Uterus (tissue), 4 donors: Measurements from ENCODE around the gene PSMB5. TPM values are rescaled to one million over a fixed set of nuclear protein-coding genes. Genes with fewer than 3 reads are reported as not detected.

Source experiments
- DNase-seq, 2 donors: peaks; one replicate each; pipeline ENCODE4 v3.0.0-alpha.2; 2019 to 2020
- H3K27ac ChIP-seq, 2 donors: fragments of 200-600 bp; sonication (generic); 1 replicate in 1 of 2; 2 replicates in 1 of 2; pipeline ENCODE4 v1.5.1; 2016 to 2018
- H3K27me3 ChIP-seq, 2 donors: fragments of 200-600 bp; sonication (generic); one replicate each; pipeline ENCODE4 v1.5.1; 2018 to 2019; ENCODE audit warnings: control low read depth in 1 of 2
- H3K36me3 ChIP-seq, 2 donors: fragments of 200-600 bp; sonication (generic); one replicate each; pipeline ENCODE4 v1.5.1; 2019; ENCODE audit warnings: control low read depth in 1 of 2
- H3K4me1 ChIP-seq, 2 donors: fragments of 200-600 bp; sonication (generic); one replicate each; pipeline ENCODE4 v1.5.1; 2018 to 2019; ENCODE audit warnings: control low read depth in 1 of 2
- H3K4me3 ChIP-seq, 2 donors: fragments of 200-600 bp; sonication (generic); 1 replicate in 1 of 2; 2 replicates in 1 of 2; pipeline ENCODE4 v1.5.1; 2018 to 2019; ENCODE audit warnings: mild to moderate bottlenecking in 1 of 2
- H3K9me3 ChIP-seq, 2 donors: fragments of 200-600 bp; sonication (generic); one replicate each; pipeline ENCODE4 v1.5.1; 2019; ENCODE audit warnings: control low read depth in 1 of 2
- POLR2A ChIP-seq, 2 donors: fragments of 450-650 bp; IDR thresholded peaks; one replicate each; pipeline ENCODE4 v1.6.1; 2016; ENCODE audit warnings: antibody characterized with exemption in 2 of 2, mild to moderate bottlenecking in 1 of 2, moderate library complexity in 1 of 2
- intact Hi-C: fragments of 100-400 bp; cut with DNase I; formaldehyde crosslinking; loops from one replicate; pipeline ENCODE4 v1.15.1; 2023; ENCODE audit warnings: low total_unique reads
- total RNA-seq, 4 donors: library from RNA; depleted of rRNA in 3 of 4; stranded (reverse); fragments of >200 nt in 3 of 4; gene quantifications; one replicate each; pipeline versions ENCODE4 v1.1.0 to v1.2.4, GENCODE V29; 2014 to 2023
- TF ChIP-seq, protein P1 (sequence below), 4 experiments: fragments of 200-600 bp in 2 of 4; fragments of 450-650 bp in 2 of 4; sonication (generic) in 2 of 4; IDR thresholded peaks; one replicate each; pipeline ENCODE4 v1.5.1; 2016 to 2019; ENCODE audit warnings: antibody characterized with exemption in 4 of 4, mild to moderate bottlenecking in 2 of 4, moderate library complexity in 1 of 4
- donor health status: DM: yes; HTN: yes; CAD: no.

Gene PSMB5
- total RNA-seq, 4 donors from 2014 or later: 18.4 to 121 (median 92.0) TPM

DNA sequence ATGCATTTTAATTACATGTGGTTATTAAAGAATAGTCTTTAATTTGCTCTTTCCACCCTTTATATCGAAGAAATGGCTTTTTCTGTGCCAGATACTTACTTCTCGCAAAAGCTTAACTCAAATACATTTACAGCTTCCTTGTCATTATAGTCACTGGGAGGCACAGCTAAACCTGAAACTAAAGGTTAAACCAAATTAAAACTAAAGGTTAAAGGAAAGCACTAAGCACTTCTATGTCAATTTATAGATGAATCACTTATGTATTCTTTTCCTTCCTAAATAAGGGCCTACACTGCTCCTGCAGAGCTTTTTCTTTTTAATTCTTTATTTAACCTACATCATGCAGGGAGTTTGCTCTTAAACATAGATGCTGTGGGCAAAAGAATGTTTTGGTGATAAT lies 33.8 kb downstream of the PSMB5 start:
- DNase-seq: no peak
- intact Hi-C loops: no loop called here
- no peaks in the 10 kb centered on the region for H3K27me3 ChIP-seq
- no peaks in the 10 kb centered on the region for H3K9me3 ChIP-seq
- H3K4me3 ChIP-seq: no peak overlapping the region
- TF ChIP-seq, protein P1, sequence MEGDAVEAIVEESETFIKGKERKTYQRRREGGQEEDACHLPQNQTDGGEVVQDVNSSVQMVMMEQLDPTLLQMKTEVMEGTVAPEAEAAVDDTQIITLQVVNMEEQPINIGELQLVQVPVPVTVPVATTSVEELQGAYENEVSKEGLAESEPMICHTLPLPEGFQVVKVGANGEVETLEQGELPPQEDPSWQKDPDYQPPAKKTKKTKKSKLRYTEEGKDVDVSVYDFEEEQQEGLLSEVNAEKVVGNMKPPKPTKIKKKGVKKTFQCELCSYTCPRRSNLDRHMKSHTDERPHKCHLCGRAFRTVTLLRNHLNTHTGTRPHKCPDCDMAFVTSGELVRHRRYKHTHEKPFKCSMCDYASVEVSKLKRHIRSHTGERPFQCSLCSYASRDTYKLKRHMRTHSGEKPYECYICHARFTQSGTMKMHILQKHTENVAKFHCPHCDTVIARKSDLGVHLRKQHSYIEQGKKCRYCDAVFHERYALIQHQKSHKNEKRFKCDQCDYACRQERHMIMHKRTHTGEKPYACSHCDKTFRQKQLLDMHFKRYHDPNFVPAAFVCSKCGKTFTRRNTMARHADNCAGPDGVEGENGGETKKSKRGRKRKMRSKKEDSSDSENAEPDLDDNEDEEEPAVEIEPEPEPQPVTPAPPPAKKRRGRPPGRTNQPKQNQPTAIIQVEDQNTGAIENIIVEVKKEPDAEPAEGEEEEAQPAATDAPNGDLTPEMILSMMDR (IDR thresholded peaks at IDR 0.05): no peak
- no peak for TF ChIP-seq POLR2A (IDR thresholded peaks at IDR 0.05)
- H3K36me3 ChIP-seq: no peaks in the 10 kb centered on the region
- peaks cover 0 to 5% of the 10 kb centered on the region in 2 donors for H3K4me1 ChIP-seq
- H3K27ac ChIP-seq: no peak overlapping the region

DNA sequence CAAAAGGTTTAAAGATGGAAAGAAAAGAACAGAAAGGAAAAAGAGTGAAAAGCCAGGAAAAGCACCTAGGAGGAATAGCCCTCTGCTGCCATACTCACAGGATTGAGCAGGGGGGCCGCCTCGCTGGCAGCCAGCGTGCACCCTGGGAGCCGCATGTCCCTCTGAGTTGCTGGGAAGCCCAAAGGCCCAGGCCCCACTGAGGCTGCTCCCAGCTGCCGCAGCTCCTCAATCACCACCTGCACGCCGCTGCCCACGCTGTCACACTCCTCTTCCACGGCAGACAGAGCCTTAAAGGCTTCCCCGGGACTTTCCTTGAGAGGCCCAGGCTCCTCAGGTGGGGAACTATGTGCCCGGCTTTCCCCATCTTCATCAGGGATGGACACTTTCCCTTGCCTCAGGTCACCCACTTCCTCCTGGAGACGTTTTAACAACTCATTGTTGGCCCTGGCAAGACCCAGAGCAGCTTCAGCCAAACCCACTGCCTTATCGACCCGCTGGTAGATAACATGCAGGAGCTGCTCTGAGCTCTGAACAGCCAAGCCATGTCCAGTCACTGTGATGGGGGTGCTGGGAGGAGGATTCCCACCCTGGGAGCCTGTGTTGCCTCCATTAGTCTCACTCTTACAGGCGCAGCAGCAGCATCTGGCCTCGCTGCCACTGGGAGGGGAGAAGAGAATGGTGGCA lies 36.2 kb downstream of the PSMB5 start:
- H3K36me3 ChIP-seq: no peaks in the 10 kb centered on the region
- H3K27me3 ChIP-seq: no peaks in the 10 kb centered on the region
- peaks cover 5 to 9% of the 10 kb centered on the region in 2 donors for H3K4me1 ChIP-seq
- intact Hi-C loops: no loop called here
- DNase-seq: no peak
- no peak for TF ChIP-seq POLR2A (IDR thresholded peaks at IDR 0.05)
- TF ChIP-seq, protein P1 (IDR thresholded peaks at IDR 0.05): no peak
- H3K9me3 ChIP-seq: no peaks in the 10 kb centered on the region
- no peak overlapping the region for H3K4me3 ChIP-seq
- H3K27ac ChIP-seq: peak overlapping the region; percentile 72

DNA sequence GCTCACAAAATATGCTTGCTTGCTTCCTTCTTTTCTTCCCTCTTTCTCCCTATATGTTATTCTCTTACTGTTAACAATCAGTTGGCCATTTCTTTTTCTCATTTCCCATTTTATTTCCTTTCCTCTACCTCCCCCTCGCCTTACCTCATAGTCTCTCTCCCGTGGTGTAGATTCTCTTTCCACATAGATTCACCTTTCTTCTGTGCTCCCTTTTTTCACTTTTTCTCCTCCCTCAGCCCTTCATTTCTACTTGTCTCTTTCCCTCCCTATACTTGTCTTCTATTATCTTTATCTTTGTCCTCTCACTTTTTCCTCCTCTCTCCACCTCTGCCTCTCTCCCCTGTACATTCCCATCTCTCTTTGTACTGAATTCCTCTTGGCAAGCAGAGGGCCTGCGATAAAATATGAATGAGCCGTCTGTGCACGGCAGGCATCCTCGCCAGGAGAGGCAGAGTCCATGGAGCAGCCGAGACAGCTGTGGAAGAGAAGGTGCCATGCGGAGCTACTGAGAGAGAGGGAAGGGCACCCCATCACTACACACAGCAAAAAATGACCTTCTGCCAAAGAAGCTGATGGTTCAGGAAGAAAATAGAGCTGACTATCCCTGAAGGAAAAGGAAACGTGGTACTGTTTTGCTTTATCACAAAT lies 36.9 kb downstream of the PSMB5 start:
- Histone ChIP-seq H3K27me3 (no peaks in the 10 kb centered on the region), H3K27ac (peak overlapping the region; percentile 72), H3K4me1 (peaks cover 5 to 9% of the 10 kb centered on the region in 2 donors), H3K36me3 (no peaks in the 10 kb centered on the region), H3K4me3 (no peak overlapping the region), H3K9me3 (no peaks in the 10 kb centered on the region)
- TF ChIP-seq, protein P1 (IDR thresholded peaks at IDR 0.05): no peak
- no peak for TF ChIP-seq POLR2A (IDR thresholded peaks at IDR 0.05)
- no peak for DNase-seq
- intact Hi-C loops: no loop called here

DNA sequence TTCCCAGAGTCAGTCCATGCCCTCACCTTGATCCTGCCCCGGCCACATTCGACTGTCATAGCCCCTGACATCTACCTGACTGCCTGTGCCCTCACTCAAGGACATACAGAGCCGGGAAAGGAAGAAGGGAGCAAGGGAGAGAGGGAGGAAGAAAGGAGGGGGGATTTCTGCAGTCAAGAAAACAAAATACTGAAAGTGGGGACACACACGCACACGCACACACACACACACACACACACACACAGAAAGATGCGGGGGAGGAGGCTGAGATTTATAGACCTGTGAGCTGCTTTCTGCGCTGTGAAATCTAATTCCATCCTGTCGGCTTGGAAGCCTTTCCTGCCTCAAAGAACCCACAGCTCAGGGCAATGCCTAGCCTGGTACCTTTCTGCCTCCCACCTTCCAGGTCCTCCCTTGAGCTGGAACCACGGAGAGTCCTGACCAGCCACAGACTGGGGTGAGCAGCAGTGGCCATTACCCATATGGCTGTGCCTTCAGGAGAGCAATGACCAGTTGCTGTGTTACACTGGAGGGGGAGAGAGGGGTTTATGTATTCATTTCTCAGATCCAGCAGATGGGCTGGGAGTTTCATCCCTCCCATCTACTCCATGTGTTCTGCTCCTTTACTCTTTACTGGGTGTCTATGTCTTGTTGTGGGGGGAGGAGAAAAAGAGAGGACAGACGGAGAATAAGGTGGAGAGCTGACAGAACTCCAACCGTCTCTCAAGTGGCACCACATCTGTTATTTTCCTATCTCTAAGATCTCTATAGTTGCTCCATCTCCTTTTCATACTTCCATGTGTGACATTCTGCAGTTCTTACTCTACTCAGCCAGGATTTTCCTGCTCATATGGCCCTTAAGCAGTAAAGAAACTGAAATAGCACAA lies 37.7 kb downstream of the PSMB5 start:
- TF ChIP-seq, protein P1 (IDR thresholded peaks at IDR 0.05): no peak
- TF ChIP-seq POLR2A (IDR thresholded peaks at IDR 0.05): no peak
- Histone ChIP-seq H3K9me3 (no peaks in the 10 kb centered on the region), H3K4me3 (no peak overlapping the region), H3K36me3 (no peaks in the 10 kb centered on the region), H3K4me1 (peaks cover 5 to 9% of the 10 kb centered on the region in 2 donors), H3K27ac (peak overlapping the region; percentile 72), H3K27me3 (no peaks in the 10 kb centered on the region)
- intact Hi-C loops: no loop called here
- peak; percentile 57 to 71 for DNase-seq
